Measurements from ENCODE around the gene NLRP3.

NLRP3 gene

GRCh38 chr1:247435030-247435758 lies 19.2 kb downstream of the NLRP3 start:
- no peak for ATAC-seq
- TF ChIP-seq ZC3H10 (CRISPR knock-in tag; IDR thresholded peaks at IDR 0.05): no peak
- no peak for TF ChIP-seq BACH2 (CRISPR knock-in tag; IDR thresholded peaks at IDR 0.05; ENCODE audit: borderline replicate concordance)
- no peak for TF ChIP-seq CSDC2 (CRISPR knock-in tag; IDR thresholded peaks at IDR 0.05)
- no peak for TF ChIP-seq ZNF70 (CRISPR knock-in tag; IDR thresholded peaks at IDR 0.05)
- TF ChIP-seq ZFP3 (CRISPR knock-in tag; IDR thresholded peaks at IDR 0.05): no peak
- TF ChIP-seq POU6F1 (CRISPR knock-in tag; IDR thresholded peaks at IDR 0.05; ENCODE audit: borderline replicate concordance, low read depth): no peak
- TF ChIP-seq, protein P1, sequence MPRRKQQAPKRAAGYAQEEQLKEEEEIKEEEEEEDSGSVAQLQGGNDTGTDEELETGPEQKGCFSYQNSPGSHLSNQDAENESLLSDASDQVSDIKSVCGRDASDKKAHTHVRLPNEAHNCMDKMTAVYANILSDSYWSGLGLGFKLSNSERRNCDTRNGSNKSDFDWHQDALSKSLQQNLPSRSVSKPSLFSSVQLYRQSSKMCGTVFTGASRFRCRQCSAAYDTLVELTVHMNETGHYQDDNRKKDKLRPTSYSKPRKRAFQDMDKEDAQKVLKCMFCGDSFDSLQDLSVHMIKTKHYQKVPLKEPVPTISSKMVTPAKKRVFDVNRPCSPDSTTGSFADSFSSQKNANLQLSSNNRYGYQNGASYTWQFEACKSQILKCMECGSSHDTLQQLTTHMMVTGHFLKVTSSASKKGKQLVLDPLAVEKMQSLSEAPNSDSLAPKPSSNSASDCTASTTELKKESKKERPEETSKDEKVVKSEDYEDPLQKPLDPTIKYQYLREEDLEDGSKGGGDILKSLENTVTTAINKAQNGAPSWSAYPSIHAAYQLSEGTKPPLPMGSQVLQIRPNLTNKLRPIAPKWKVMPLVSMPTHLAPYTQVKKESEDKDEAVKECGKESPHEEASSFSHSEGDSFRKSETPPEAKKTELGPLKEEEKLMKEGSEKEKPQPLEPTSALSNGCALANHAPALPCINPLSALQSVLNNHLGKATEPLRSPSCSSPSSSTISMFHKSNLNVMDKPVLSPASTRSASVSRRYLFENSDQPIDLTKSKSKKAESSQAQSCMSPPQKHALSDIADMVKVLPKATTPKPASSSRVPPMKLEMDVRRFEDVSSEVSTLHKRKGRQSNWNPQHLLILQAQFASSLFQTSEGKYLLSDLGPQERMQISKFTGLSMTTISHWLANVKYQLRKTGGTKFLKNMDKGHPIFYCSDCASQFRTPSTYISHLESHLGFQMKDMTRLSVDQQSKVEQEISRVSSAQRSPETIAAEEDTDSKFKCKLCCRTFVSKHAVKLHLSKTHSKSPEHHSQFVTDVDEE (CRISPR knock-in tag; IDR thresholded peaks at IDR 0.05): no peak
- TF ChIP-seq ISL1 (CRISPR knock-in tag; IDR thresholded peaks at IDR 0.05): no peak
- no peak for TF ChIP-seq SNAI2 (CRISPR knock-in tag; IDR thresholded peaks at IDR 0.05)
- no peak for TF ChIP-seq ZNF8 (CRISPR knock-in tag; IDR thresholded peaks at IDR 0.05)
- TF ChIP-seq TOX (CRISPR knock-in tag; IDR thresholded peaks at IDR 0.05; ENCODE audit: borderline replicate concordance): no peak
- TF ChIP-seq PPARA (CRISPR knock-in tag; IDR thresholded peaks at IDR 0.05; ENCODE audit: borderline replicate concordance): no peak
- TF ChIP-seq ARNTL (CRISPR knock-in tag; IDR thresholded peaks at IDR 0.05; ENCODE audit: borderline replicate concordance, low read depth): no peak
- TF ChIP-seq RARB (CRISPR knock-in tag; IDR thresholded peaks at IDR 0.05): no peak
- no peak for TF ChIP-seq OSR1 (CRISPR knock-in tag; IDR thresholded peaks at IDR 0.05)
- no peak for TF ChIP-seq ESRRG (CRISPR knock-in tag; IDR thresholded peaks at IDR 0.05)

DNA sequence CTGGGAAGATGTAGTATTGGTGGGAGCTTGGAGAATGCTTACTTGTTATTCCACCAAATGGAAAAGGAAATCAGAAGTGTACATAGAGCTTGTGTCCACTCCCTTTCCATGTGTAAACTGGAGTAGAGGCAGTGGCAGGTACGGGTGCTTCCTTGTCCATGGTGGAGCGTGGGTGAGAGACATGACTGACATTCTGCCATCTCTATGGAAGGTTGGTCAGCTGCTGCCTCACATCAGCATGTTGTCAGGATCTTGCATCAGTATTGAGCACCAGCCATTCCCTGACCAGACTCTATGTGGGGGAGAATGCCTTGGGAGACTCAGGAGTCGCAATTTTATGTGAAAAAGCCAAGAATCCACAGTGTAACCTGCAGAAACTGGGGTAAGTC lies 19.8 kb downstream of the NLRP3 start:
- TF ChIP-seq POU6F1 (CRISPR knock-in tag; IDR thresholded peaks at IDR 0.05; ENCODE audit: borderline replicate concordance, low read depth) (no peak), RARB (CRISPR knock-in tag; IDR thresholded peaks at IDR 0.05) (no peak), TCF4 (CRISPR knock-in tag; IDR thresholded peaks at IDR 0.05; ENCODE audit: borderline replicate concordance) (no peak), ZNF70 (CRISPR knock-in tag; IDR thresholded peaks at IDR 0.05) (no peak), GLIS3 (CRISPR knock-in tag; IDR thresholded peaks at IDR 0.05) (no peak), ZFP30 (CRISPR knock-in tag; IDR thresholded peaks at IDR 0.05) (no peak), TOX (CRISPR knock-in tag; IDR thresholded peaks at IDR 0.05; ENCODE audit: borderline replicate concordance) (no peak), ZFP3 (CRISPR knock-in tag; IDR thresholded peaks at IDR 0.05) (no peak), ZNF565 (CRISPR knock-in tag; conservative IDR thresholded peaks at IDR 0.05; ENCODE audit: low read depth) (no peak), BACH2 (CRISPR knock-in tag; IDR thresholded peaks at IDR 0.05; ENCODE audit: borderline replicate concordance) (no peak), ARNTL (CRISPR knock-in tag; IDR thresholded peaks at IDR 0.05; ENCODE audit: borderline replicate concordance, low read depth) (no peak), CREB5 (CRISPR knock-in tag; IDR thresholded peaks at IDR 0.05; ENCODE audit: low read depth) (no peak), ZC3H10 (CRISPR knock-in tag; IDR thresholded peaks at IDR 0.05) (no peak), ZNF8 (CRISPR knock-in tag; IDR thresholded peaks at IDR 0.05) (no peak), OSR1 (CRISPR knock-in tag; IDR thresholded peaks at IDR 0.05) (no peak), PPARA (CRISPR knock-in tag; IDR thresholded peaks at IDR 0.05; ENCODE audit: borderline replicate concordance) (no peak), ESRRG (CRISPR knock-in tag; IDR thresholded peaks at IDR 0.05) (no peak), PATZ1 (CRISPR knock-in tag; IDR thresholded peaks at IDR 0.05; ENCODE audit: borderline replicate concordance) (no peak)
- TF ChIP-seq, protein P1 (CRISPR knock-in tag; IDR thresholded peaks at IDR 0.05): no peak
- TF ChIP-seq, protein P2, sequence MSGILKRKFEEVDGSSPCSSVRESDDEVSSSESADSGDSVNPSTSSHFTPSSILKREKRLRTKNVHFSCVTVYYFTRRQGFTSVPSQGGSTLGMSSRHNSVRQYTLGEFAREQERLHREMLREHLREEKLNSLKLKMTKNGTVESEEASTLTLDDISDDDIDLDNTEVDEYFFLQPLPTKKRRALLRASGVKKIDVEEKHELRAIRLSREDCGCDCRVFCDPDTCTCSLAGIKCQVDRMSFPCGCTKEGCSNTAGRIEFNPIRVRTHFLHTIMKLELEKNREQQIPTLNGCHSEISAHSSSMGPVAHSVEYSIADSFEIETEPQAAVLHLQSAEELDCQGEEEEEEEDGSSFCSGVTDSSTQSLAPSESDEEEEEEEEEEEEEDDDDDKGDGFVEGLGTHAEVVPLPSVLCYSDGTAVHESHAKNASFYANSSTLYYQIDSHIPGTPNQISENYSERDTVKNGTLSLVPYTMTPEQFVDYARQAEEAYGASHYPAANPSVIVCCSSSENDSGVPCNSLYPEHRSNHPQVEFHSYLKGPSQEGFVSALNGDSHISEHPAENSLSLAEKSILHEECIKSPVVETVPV (CRISPR knock-in tag; IDR thresholded peaks at IDR 0.05): no peak
- ATAC-seq: no peak

All from SK-N-SH treated with all-trans-retinoic acid at 6 μM for 48 hours (cell line).